IPS DF 6.9 (cell line): Measurements from ENCODE around the gene STPG4.
"Not testable (repeated sequence)": the region's sequence is repeated elsewhere in the genome, so short reads cannot be mapped to it uniquely, and the experiment has no call there.

Source experiments
- DNase-seq: peaks from one replicate; pipeline ENCODE4 v3.0.0-alpha.2; 2013; ENCODE audit warnings: low read depth, low spot score
- H3K27ac ChIP-seq: one replicate; pipeline ENCODE4 v1.5.1; 2013; ENCODE audit warnings: low read length, control low read depth
- H3K27me3 ChIP-seq: 2 replicates; pipeline ENCODE4 v1.6.1; 2013; ENCODE audit warnings: mild to moderate bottlenecking, low read length; ENCODE audit not compliant: control insufficient read depth, insufficient read depth
- H3K36me3 ChIP-seq: 2 replicates; pipeline ENCODE4 v1.6.1; 2013; ENCODE audit warnings: low read length; ENCODE audit not compliant: control insufficient read depth, insufficient read depth
- H3K4me1 ChIP-seq: 2 replicates; pipeline ENCODE4 v1.6.1; 2013; ENCODE audit warnings: low read length; ENCODE audit not compliant: control insufficient read depth, insufficient read depth
- H3K4me3 ChIP-seq: 2 replicates; pipeline ENCODE4 v1.5.1; 2013; ENCODE audit warnings: mild to moderate bottlenecking, low read length
- H3K9me3 ChIP-seq: 2 replicates; pipeline ENCODE4 v1.6.1; 2013; ENCODE audit warnings: low read length, inconsistent platforms; ENCODE audit not compliant: control insufficient read depth, insufficient read depth
- WGBS: extraction: QIAGEN DNeasy Blood & Tissue Kit; methylation state at CpG from one replicate; pipeline ENCODE4 v1.1.7; 2013; ENCODE audit warnings: mixed read lengths, missing lambda C conversion rate; ENCODE audit not compliant: insufficient read length, insufficient coverage; 5-methylcytosine and 5-hydroxymethylcytosine counted together

Gene STPG4

DNA sequence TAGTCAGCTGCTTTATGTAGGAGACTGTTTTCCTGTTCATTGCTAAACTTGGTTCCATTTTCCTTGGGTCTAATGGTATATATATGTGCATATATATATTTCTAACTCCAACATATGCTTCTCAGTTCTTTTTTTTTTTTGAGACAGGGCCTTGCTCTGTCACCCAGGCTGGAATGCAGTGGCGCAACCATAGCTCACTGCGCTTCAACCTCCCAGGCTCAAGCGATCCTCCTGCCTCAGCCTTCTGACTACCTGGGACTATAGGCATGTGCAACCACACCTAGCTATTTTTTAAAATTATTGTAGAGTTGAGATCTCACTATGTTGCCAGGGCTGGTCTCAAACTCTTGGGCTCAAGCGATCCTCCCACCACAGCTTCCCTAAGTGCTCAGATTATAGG lies 22.1 kb downstream of the STPG4 start:
- DNase-seq, result no peak
- Histone ChIP-seq H3K27ac (no peak overlapping the region), H3K27me3 (no peaks in the 10 kb centered on the region), H3K36me3 (no peaks in the 10 kb centered on the region), H3K4me1 (peaks cover 5% of the 10 kb centered on the region; the same call in 1 of the 2 replicates), H3K4me3 (no peak overlapping the region), H3K9me3 (no peaks in the 10 kb centered on the region)
- WGBS, result no CpG with 5 or more reads among the region's 4 CpGs

DNA sequence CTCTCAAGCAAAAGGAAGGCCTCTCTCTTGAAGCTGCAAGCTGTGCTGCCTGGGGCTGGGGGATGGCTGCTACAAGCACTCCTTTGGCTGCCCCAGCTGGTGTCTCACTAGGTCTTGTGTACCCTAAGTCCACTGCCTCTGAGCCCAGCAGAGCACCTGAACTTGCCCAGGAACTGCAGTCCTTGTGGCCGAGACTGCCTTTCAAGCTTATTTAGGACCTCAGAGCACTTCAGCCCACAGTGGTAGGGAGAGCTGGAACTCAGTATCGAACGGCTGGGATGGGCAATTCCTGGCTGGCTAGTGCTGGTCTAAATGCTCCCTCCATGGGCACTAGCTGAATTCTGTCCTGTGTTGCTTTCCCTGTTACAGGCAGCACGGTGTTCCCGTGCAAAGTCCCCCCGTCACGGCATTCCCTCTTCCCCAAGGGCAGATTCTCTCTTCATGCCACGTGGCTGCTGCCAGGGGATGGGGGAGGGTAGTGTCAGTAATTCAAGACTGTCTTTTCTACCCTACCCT lies 25.9 kb downstream of the STPG4 start:
- H3K27ac ChIP-seq, result no peak overlapping the region
- H3K4me3 ChIP-seq, result no peak overlapping the region
- peaks cover 5% of the 10 kb centered on the region; the same call in 1 of the 2 replicates for H3K4me1 ChIP-seq
- H3K27me3 ChIP-seq, result no peaks in the 10 kb centered on the region
- H3K9me3 ChIP-seq, result no peaks in the 10 kb centered on the region
- no peaks in the 10 kb centered on the region for H3K36me3 ChIP-seq
- DNase-seq, result no peak
- WGBS, result no CpG with 5 or more reads among the region's 8 CpGs

DNA sequence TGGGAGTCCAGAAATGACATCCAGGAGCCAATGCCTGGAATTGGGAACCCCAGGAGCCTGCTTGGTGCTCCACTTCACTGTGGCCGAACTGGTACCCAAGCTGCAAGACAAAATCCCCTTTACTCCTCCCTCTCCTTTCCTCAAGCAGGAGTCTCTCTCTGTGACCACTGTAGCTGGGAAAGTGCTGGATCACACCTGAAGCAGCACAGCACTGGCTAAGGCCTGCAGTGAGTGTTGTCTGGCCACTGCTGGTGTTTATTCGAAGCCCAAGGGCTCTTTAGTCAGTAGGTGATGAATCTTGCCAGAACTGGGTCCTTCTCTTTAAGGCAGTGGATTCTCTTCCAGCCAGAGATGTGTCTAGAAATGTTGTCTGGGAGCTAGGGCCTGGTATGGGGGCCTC lies 26.4 kb downstream of the STPG4 start:
- H3K4me1 ChIP-seq, result peaks cover 5% of the 10 kb centered on the region; the same call in 1 of the 2 replicates
- WGBS, result no CpG with 5 or more reads among the region's 2 CpGs

DNA sequence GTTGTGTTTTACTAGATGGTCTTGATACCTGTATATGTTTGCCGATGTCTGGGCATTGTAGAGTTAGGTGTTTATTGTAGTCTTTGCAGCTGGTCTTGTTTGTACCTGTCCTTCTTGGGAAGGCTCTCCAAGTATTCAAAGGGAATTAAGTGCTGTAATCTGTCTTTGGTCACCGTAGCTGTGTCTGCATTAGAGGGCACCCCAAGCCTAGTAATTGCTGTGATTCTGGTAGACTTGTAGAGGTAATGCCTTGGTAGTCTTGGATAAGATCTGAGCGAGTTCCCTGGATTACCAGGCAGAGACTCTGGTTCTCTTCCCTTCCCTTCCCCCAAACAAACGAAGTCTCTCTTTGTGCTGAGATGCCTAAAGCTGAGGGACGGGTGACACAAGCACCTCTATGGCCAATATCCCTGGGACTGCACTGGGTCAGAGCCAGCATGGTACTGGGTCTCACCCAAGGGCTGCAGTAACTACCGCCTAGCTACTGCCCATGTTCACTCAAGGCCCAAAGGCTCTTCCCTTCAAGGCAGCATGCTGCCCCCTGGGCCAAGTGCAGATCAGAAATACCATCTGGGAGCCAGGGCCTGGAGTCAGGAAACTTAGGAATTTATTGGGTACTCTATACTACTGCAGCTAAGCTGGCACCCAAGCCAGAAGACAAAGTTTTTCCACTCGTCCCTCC lies 27.1 kb downstream of the STPG4 start:
- no peaks in the 10 kb centered on the region for H3K27me3 ChIP-seq
- H3K27ac ChIP-seq, result no peak overlapping the region
- no peaks in the 10 kb centered on the region for H3K36me3 ChIP-seq
- no peak for DNase-seq
- no peak overlapping the region for H3K4me3 ChIP-seq
- peaks cover 5% of the 10 kb centered on the region; the same call in 1 of the 2 replicates for H3K4me1 ChIP-seq
- no peaks in the 10 kb centered on the region for H3K9me3 ChIP-seq
- WGBS, result no CpG with 5 or more reads among the region's 7 CpGs

More for the DNA sequence above, 26.4 kb downstream of the STPG4 start:
- Histone ChIP-seq H3K36me3 (no peaks in the 10 kb centered on the region), H3K27ac (no peak overlapping the region), H3K4me3 (no peak overlapping the region), H3K9me3 (no peaks in the 10 kb centered on the region), H3K27me3 (no peaks in the 10 kb centered on the region)
- no peak for DNase-seq

DNA sequence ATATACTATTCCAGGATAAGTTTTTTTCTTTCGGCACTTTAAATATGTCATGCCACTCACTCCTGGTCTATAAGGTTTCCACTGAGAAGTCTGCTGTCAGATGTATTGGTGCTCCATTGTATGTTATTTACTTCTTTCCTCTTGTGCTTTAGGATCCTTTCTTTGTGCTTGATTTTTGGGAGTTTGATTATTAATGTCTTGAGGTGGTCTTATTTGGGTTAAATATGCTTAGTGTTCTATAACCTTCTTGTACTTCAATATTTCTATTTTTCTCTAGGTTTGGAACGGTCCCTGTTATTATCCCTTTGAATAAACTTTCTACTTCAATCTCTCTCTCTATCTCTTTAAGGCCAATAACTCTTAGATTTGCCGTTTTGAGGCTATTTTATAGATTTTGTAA lies 28.3 kb downstream of the STPG4 start:
- no peaks in the 10 kb centered on the region for H3K9me3 ChIP-seq
- no peak overlapping the region for H3K4me3 ChIP-seq
- no CpG with 5 or more reads among the region's 3 CpGs for WGBS
- H3K4me1 ChIP-seq, result peaks cover 5% of the 10 kb centered on the region; the same call in 1 of the 2 replicates
- no peaks in the 10 kb centered on the region for H3K36me3 ChIP-seq
- H3K27ac ChIP-seq, result no peak overlapping the region
- no peaks in the 10 kb centered on the region for H3K27me3 ChIP-seq
- DNase-seq, result no peak

DNA sequence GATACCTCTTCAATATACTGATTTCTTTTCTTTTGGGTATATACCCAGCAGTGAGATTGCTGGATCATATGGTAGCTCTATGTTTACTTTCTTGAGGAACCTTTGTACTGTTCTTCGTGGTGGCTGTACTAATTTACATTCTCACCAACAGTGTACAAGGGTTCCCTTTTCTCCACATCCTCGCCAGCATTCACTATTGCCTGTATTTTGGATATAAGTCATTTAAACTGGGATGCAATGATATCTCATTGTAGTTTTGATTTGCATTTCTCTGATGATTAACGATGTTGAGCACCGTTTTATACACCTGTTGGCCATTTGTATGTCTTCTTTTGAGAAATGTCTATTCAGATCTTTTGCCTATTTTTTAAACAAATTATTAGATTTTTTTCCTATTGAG lies 30.4 kb downstream of the STPG4 start:
- not testable (repeated sequence) for H3K27me3 ChIP-seq, H3K36me3 ChIP-seq, H3K4me3 ChIP-seq, H3K27ac ChIP-seq, H3K4me1 ChIP-seq, H3K9me3 ChIP-seq, DNase-seq
- WGBS, result no CpG with 5 or more reads among the region's 4 CpGs

DNA sequence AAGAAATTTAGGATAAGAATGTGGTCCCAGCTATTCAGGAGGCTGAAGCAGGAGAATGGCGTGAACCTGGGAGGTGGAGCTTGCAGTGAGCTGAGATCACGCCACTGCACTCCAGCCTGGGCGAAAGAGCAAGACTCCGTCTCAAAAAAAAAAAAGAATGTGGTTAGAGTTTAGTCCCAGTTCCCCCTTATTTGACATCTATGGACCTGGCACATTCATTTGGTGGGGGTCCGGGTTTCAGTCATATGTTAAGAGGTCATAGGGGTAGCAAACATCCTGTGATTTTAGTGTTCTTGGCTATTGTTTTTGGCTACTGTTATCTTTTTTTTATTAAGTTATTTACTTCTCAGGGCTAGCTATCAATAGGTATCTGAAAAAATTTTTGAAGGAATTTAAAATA lies 34.7 kb downstream of the STPG4 start:
- not testable (repeated sequence) for H3K27ac ChIP-seq, H3K4me1 ChIP-seq, H3K36me3 ChIP-seq, H3K4me3 ChIP-seq, DNase-seq, H3K9me3 ChIP-seq, H3K27me3 ChIP-seq
- no CpG with 5 or more reads among the region's 5 CpGs for WGBS

DNA sequence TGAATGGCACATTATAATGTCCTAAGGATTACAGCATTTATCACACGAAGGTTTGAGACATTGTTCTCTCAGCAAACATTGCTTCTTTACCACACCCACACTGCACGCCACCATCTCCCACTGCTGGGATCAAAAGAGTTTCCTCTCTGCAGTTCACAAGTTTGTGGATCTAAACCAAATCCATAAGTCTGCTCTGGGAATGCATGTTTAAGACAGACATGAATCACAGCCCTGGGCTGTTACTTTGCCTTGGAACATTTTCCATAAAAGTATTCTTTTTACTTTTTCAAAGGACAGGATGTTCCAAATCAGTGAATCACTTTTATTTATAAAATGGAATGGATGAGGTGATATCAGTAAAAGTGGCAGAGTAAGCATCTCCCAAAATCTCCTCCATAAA lies 36.1 kb downstream of the STPG4 start:
- WGBS, result no CpG with 5 or more reads among the region's 2 CpGs
- no peaks in the 10 kb centered on the region for H3K36me3 ChIP-seq
- DNase-seq, result no peak
- no peaks in the 10 kb centered on the region for H3K9me3 ChIP-seq
- no peak overlapping the region for H3K27ac ChIP-seq
- no peaks in the 10 kb centered on the region for H3K27me3 ChIP-seq
- peaks cover 2% of the 10 kb centered on the region for H3K4me1 ChIP-seq
- no peak overlapping the region for H3K4me3 ChIP-seq

DNA sequence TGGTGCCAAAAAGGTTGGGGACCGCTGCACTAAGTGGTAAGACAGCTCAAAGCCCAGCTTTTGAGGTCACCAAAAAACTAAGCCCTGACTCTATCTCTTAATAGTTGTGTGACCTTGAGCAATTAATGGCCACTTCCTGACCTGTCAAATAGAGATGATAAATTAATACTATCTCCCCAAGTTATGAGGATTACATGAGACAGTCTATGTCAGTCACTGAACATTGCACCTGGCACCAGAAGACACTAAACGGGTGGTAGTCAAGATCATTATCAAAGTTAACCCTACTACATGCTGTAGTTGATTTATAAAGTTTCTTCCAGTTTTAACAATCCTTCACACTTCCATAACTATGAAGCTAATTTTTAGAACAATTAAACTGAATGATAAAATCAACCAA lies 36.5 kb downstream of the STPG4 start:
- no CpG with 5 or more reads among the region's 2 CpGs for WGBS
- Histone ChIP-seq H3K27ac (no peak overlapping the region), H3K4me1 (peaks cover 2% of the 10 kb centered on the region), H3K27me3 (no peaks in the 10 kb centered on the region), H3K36me3 (no peaks in the 10 kb centered on the region), H3K9me3 (no peaks in the 10 kb centered on the region), H3K4me3 (no peak overlapping the region)
- DNase-seq, result no peak

DNA sequence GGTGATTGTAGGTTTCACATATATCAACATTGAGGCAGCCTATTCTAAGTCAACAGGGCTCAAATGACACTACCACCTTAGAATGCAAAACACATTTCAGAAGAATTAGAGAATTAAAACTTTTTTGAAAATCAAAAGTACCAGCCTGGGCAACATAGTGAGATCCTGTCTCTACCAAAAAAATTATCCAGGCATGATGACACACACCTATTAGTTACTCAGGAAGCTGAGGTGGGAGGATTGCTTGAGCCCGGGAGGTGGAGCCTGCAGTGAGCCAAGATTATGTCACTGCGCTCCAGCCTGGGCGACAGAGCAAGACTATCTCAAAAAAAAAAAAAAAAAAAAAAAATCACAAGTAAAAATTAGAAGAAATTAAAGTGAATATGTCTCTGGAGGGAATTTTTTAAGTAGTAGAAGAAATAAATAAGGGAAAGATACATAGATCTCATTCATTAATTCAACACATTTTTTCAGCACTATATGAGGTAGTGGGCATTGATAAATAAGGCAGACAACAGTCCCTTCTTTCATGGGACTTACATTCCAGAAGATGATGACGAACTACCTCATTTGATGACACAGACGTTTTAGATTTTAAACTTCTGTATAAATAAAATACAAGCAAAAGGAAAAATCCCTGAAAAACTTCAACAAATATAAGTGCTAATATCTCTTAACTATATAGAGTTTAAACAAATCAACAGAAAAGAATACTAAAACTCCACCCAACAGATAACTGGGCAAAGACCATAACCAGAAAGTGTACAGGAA lies 42.3 kb downstream of the STPG4 start:
- WGBS, result no CpG with 5 or more reads among the region's 5 CpGs
- no peak overlapping the region for H3K4me3 ChIP-seq
- no peak for DNase-seq
- no peaks in the 10 kb centered on the region for H3K27me3 ChIP-seq
- no peak overlapping the region for H3K27ac ChIP-seq
- H3K36me3 ChIP-seq, result no peaks in the 10 kb centered on the region
- H3K9me3 ChIP-seq, result no peaks in the 10 kb centered on the region
- no peaks in the 10 kb centered on the region for H3K4me1 ChIP-seq
